HG03432 (cell line): Measurements from ENCODE around the gene MUC20.
"Not testable (repeated sequence)": the region's sequence is repeated elsewhere in the genome, so short reads cannot be mapped to it uniquely, and the experiment has no call there.

ENCODE experiments used
- ATAC-seq: cut with Tn5 transposase; IDR thresholded peaks from one replicate; pipeline ENCODE4 v1.9.1; 2021; ENCODE audit warnings: mild to moderate bottlenecking, moderate library complexity; ENCODE audit not compliant: unreplicated experiment

MUC20 gene

DNA sequence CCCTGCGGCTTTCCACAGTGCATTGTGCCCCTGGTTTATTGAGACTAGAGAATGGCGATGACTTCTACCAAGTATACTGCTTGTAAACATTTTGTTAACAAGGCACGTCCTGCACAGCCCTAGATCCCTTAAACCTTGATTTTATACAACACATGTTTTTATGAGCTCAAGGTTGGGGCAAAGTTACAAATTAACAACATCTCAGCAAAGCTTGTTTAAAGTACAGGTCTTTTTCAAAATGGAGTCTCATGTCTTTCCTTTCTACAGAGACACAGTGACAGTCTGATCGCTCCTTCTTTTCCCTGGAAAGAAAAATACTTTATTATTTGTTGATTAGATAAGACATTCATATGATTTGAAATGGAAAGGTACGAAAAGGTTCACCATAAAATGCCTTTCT lies 8.0 kb downstream of the MUC20 start:
- not testable (repeated sequence) for ATAC-seq

DNA sequence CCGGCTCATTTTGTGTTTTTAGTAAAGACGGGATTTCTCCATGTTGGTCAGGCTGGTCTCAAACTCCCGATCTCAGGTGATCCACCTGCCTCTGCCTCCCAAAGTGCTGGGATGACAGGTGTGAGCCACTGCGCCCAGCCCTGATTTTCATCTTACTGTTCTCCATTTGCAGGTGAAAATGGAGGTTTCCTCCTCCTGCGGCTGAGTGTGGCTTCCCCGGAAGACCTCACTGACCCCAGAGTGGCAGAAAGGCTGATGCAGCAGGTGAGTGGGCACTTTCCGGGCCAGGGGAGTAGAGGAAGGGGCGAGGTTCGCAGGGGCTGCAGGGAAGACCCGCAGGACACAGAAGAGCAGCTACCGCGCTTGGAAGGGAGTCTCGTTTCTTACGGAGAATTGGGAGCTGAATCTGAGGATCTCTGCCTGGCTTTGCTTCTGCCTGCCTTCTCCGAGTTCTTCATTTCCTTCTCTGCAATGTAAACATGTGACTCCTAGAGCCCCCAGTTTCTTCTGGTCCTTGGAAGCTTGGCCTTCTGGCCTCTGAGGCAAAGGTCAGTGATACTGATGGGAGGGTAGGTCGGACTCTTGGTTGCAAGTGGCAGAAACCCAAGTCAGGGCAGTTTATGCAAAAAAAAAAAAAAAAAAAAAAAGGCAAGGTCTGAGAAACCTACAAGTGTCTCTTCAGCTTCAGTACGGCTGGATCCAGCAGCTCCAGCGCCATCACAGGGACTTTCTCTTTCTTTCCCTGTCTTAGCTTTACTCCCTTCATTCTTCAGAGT lies 8.9 kb downstream of the MUC20 start:
- ATAC-seq, result no peak

DNA sequence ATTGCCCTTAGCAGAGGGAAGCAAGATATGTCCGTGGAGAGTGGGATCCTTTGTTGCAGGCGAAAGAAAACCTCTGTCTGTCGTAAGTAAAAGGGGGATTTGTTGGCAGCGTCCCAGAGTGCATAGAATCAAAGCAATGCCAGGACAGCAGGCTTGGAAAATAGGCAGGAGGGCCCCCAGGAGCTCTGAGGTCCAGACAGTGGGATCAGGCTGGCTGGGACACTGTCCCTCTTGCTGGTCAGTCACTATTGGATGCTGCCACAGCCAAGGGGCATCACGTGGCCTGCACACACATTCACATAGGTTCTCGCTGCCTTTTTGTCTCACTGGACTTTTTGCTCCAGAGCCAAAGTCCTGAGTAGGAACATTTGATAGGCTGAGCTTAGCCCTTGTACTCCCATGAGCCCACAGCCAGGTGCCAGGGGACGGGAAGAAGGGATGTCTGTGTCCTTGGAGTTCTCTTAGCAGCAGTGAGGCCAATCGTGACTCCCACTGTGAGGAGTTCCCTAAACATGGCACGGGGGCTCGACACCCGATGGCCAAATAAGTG lies 10.7 kb downstream of the MUC20 start:
- ATAC-seq, result no peak

DNA sequence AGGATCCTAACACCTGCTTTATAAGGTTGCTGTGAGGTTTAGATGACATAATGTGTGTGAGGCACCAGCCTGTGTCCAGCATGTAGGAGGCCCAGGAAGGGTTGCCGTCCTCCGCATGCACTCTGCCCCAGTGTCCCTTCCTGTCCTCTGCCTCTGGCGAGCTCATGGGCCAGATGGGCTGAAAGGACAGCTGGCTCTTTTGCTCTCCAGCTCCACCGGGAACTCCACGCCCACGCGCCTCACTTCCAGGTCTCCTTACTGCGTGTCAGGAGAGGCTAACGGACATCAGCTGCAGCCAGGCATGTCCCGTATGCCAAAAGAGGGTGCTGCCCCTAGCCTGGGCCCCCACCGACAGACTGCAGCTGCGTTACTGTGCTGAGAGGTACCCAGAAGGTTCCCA lies 12.2 kb downstream of the MUC20 start:
- ATAC-seq, result no peak

DNA sequence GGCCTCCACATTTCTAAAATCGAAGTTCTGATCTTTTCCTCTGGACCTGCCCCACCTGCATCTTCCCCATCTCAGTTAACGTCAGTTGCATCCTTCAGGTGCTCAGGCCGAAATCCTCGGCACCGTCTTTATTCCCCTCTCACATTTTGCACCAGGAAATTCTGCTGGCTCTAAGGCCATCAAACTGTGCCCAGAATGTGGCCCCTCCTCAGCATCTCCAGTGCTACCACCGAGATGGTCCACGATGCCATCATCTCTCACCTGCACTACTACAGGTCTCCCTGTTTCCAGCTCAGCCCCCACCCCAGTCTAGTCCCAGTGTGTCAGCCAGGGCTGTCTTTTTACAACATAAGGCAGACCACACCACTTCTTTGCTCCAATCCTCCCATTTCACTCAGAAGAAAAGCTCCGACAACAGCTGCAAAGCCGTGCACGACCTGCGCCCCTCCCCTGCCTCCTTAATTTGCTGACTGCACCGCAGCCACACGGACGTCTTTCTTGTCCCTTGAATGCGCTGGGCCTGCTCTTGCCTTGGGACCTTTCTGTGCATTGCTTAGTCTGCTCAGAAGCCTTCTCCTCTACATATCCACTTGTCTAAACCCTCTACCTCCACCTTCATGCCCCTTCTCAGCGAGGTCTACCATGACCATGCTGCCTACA lies 14.4 kb downstream of the MUC20 start:
- no peak for ATAC-seq

DNA sequence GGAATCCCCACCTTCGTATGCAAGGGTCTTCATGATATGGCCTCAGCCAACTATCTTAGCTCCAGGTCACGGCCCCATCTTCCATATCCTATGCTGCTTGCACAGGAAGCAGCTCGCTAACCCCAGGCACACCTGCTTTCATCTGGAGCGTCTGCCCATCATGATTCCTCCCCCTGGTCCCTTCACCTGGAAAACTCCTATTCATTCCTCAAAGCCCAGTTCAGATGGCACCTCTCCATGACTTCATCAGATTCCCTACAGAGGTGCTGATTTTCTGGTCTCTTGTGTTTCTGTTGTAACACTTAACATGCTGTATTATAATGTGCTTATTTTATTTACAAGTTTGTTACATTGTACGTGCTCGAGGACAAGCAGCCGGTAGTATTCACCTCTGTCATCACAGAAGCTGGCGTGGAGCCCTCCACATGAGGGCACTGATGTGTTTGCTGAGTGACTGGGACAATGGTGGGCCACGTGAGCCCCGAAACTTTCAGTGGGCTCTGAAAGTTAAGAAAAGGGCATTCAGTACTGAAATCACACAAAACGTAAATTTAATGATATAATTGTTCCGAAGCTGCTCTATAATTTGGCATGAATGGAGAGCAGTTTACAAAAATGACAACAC lies 16.2 kb downstream of the MUC20 start:
- ATAC-seq, result no peak

DNA sequence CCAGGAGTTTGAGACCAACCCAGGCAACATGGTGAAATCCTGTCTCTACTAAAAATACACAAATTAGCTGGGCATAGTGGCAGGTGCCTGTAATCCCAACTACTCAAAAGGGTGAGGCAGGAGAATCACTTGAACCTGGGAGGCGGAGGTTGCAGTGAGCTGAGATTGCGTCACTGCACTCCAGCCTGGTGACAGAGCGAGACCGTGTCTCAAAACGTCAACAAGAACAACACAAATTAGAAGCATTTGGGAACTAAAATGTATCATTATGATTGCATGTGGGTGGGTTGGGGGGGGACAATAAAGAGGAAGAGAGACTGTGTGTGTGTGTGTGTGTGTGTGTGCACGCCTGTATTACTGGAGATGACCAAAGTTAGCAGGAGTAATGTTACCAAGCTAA lies 17.0 kb downstream of the MUC20 start:
- not testable (repeated sequence) for ATAC-seq

DNA sequence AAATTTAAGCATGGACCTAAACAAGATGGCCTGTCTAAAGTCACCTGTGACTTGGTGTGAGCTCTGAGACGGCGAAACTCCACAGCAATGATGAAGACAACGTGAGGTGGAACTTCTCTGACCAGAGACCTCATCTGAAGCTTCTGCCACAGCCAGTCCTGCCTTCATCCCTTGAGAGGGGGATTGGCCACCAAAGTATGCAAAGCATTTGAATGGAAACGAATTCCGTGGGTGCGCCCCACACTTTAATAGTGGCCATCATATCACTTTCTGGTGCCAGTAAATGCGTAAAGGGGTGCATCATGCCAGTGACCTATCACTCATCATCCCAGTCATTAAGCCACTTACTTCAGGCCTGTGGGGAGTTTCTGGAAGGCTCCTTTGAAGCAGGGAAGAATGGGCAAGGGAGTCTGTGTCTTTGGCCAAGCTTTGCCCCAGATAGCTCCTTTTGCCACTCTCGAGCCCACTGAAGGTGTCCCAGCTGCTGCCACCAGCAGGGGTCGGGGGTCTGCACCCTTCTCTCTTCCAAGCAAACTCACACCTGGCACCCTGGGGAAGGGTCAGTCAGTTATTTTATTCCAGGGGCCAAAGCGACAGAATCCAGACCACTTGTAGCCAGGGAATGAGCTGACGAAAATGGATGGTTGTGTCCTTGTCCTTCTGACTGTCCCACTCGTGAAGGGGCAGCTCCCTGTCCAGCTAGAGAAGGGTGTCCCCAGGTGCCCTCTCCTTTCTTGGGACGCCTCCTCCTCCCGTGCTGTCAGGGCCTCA lies 17.7 kb downstream of the MUC20 start:
- no peak for ATAC-seq

DNA sequence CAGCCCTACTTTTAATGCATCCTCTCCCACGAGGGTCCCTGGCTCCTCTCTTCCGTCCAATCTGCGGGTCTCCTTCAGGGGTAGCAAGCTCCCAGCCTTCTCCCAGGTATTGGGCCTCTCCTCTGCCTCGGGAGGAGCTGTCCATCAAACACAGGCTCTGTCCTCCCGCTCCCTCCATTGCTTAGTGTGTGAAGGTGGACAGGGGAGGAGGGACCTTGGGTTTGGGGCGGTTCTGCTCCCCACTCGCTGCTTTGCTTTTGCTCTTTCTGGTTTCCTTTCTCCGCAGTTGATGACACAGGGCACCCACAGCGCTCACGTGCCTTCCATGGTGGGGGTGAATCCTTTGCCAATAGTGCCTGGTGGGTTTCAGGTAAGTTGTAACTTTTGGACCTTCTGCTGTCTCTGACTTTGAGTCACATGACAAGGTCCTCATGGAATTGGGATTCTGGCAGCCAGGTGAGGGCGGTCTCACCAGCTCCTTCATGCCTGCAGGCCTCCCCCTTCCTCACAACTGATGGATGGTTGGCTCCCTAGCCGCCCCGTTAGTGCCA lies 18.9 kb downstream of the MUC20 start:
- ATAC-seq, result no peak

DNA sequence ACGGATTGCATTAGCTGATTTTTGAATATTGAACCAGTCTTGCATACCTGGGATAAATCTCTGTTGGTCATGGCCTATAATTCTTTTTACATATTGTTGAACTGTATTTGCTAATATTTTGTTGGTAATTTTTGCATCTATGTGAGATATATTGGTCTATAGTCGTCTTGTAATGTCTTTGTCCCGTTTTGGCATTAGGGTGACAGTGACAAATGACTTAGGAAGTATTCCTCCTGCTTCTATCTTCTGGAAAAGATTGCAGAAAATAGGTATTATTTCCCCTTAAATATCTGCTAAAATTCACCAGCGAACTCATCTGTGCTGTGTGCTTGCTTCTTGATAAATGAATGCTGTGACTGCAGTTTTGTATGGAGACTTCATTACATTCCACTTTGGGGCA lies 23.7 kb downstream of the MUC20 start:
- no peak for ATAC-seq

DNA sequence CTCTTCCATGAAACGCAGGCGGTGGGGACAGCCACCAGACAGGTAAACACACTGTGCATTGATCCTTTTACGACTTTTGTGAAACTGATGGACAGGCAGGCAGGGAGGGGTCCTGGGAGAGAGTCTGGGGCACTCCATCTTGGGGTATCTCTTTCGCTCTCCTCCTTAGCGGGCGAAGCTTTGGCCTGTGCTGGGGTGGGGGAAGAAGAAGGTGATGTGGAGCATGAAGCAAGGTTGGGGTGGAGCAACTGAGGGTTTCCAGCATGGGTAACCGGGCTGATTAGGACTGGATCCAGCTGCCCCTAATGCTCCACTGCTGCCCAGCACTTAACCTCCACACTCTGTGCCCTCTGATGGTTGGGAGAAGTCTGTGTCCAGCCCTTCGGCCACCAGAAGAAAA lies 25.6 kb downstream of the MUC20 start:
- no peak for ATAC-seq

DNA sequence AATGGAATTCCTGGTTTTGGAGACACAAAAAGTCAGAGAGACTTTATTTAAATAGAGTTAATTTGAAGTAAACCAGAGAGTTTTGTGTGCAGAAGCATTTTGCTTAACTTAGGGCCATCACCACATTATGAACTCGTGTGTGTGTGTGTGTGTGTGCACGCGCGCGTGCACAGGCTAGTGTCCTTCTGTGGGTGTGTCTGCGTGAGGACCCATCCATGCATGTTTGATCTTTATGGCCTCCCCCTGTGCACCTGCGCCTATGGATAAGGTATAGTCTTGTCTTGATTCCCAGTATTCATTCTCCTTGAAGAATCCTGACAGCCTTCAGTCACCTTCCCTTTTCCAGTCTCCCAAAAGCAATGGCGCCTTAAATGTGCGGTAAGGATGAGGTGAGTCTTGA lies 26.0 kb downstream of the MUC20 start:
- no peak for ATAC-seq

DNA sequence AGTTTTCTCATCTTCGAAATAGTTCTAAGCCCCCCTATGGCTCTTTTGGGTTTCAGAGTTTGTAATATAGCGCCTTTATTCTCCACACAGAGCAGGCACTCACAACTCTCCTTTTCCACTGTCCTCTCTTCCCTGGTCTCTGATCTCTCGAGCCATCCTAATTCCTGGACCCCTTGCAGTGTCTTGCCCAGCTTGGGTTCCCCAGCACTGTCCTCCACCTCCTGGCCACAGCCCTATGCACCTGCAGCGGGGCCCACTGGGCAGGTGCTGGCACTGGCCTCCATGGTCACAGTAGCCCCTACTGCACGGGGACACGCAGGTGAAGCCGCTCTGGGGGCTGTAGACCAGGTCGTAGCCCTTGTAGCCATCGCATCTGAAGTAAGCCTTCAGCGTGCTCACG lies 27.9 kb downstream of the MUC20 start:
- no peak for ATAC-seq

DNA sequence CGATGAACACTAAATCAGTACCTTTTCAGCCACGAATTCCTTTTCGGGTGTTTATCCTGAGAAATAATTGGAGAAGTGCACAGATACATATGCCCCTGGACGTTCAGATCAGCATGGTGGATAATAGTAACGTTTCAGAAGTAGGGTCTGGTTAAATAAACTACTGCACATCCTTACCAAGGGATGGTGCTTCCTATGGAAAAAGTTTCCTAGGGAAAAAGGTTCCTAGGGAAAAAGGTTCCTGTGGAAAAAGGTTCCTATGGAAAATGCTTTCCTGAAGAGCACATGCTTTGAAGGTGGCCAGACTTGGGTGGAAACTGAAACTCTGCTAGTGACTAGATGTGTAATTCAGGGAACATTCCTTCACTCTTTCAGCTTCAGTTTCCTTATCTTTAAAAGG lies 28.3 kb downstream of the MUC20 start:
- ATAC-seq, result not testable (repeated sequence)

DNA sequence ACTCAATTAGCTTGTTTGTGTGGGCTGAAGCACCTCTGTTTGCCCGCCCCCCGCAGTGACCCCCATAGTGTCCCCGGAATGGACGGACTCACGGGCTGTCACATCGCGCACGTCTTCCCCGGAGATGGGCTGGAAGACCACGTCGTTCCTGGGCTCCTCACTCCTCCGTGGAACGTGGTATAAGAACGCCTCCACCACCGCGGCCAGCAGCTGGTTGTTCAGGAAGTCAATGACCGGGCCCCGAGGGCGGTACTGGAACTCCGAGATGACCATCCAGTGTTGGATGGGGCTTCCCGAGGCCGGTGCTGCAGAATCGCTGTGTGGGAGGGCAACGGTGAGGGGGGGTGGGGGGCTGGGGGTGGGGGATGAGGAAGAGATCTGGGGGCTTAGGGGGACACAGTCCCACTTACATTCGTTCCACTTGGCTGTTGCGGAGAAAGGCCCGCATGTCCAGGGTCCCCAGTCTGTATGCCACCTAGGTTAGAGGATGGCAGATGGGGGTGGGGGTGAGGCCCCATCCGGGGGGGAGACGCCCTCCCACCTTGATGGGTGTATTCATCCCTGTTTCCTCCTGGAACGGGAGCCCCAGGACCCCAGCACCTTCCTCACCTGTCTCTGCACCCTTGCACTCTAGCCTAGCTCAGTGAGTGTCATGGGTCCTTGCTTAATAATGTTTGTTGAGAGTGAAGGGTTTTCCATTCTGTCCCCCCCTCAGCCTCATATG lies 30.2 kb downstream of the MUC20 start:
- no peak for ATAC-seq

DNA sequence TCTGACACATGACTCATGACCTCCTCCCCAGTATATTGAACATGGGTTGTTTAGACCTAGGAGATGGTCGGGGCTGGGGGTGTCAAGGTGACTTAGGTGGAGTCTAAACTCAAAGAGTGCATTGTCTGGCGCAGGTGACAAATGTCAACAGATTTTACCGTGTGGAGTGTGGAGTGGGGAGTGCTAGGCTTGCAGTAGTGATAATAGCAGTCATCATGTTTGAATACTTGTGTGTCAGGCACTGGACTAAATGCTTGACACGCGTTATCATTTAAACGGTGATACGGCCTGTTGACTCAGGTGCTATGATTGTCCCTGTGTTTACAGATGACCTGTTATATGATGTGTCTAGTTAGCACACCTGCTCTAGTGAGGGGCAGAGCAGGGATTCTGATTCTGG lies 30.8 kb downstream of the MUC20 start:
- no peak for ATAC-seq

DNA sequence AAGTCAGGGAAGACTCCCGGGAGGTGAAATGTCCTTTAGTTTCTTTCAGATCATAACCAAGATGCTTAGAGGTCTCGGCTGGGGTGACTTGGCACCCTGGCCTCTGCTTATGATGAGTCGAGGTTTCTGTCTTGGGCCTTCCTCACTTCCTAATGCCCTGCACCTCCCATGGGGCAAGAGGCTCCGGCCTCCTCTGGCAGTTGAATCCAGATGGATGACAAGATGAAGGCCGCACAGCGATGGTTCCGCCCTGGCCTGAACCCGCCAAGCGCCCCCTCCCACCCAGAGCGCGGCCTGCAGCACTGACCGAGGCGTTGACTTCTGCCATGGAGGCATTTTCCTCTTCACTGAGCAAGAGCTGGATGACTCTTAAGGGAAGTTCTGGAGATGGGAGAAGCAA lies 31.3 kb downstream of the MUC20 start:
- no peak for ATAC-seq

DNA sequence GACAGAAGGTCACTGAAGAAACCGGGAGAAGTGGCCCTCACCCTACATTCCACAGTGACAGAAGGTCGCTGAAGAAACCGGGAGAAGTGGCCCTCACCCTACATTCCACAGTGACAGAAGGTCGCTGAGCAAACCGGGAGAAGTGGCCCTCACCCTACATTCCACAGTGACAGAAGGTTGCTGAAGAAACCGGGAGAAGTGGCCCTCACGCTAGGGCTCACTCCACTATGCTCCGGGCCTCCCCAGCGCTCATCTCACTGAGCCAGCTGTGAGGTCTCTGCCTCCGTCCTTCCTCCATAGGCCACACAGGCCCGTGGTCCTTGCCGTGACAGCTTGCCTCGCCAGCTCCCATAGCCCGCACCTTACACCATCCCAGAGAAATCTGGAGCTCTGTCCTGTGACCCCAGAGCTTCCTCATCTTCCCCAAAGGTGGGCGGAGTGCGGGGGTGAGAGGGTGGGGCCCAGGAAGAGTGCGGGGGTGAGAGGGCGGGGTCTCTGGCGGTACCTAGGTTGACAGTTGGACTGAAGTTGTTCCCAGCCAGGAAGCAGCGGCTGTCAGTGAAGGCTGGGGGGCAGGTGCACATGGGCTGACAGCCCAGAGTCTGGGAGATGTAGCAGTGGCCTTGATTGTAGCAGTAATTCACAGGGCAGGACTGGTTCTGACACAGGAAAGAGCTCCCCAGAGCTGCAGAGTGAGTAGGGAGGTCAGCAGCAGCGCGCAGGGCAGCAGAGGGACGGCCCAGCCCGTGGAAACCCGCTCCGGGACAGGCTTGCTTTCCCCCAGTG lies 32.0 kb downstream of the MUC20 start:
- ATAC-seq, result no peak

DNA sequence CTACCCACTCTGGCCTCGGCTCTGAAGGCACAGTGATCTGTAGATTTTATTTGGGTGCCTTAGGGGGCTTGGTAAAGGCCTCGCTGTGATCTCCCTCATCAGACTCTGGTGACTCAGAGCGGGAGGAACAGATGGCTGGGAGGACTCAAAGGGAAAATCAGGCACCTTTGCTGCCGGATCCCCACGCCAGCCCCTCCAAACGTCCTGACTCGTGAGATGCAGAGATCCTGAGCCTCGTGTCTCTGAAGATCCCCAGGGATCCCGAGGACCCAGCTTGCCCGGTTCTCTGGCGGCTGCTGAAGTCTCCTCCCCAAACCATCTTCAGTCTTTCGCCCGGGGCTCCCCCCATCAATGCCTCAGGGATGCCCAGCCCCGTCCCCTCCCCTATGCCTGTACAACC lies 32.8 kb downstream of the MUC20 start:
- no peak for ATAC-seq
